ENCODE measurements around the gene NGLY1. TPM values are rescaled to one million over a fixed set of nuclear protein-coding genes. Genes with fewer than 3 reads are reported as not detected.

NGLY1 gene
- total and polyA plus RNA-seq, 2 of the 8 experiments (the other 6 are each of a cell fraction or from before 2014, with no cell fraction given): 3.1 to 24.8 TPM

- peak overlapping the region; percentile 88 for H2AFZ ChIP-seq (ENCODE audit: low read length)
- TF ChIP-seq BCL11A (IDR thresholded peaks at IDR 0.05; ENCODE audit: low read depth in 2 of 2, low read length in 2 of 2): no peak
Measured at GRCh38 chr3:25812644-25813043, 29.4 kb upstream of the NGLY1 start.

More at GRCh38 chr3:25812644-25813043, 29.4 kb upstream of the NGLY1 start:
- Histone ChIP-seq H3K4me3 (ENCODE audit: extremely low read depth in 1 of 4, insufficient read depth in 2 of 4, low read depth in 3 of 4, low read length in 4 of 4) (no peak overlapping the region), H3K23me2 (ENCODE audit: low read depth, low read length) (no peaks in the 10 kb centered on the region), H3K27ac (ENCODE audit: low read depth, low read length) (no peak overlapping the region), H3K27me3 (replicated peaks in 1 of 4; ENCODE audit: control insufficient read depth in 3 of 4, extremely low read depth in 1 of 4, insufficient read depth in 3 of 4, low read length in 3 of 4) (no peaks in the 10 kb centered on the region), H4K91ac (replicated peaks; ENCODE audit: insufficient read length, low read length) (no peak overlapping the region), H4K5ac (ENCODE audit: insufficient read length, low read depth, low read length) (no peak overlapping the region), H4K8ac (ENCODE audit: extremely low read depth, insufficient read depth, low read length) (no peak overlapping the region), H3K4me1 (replicated peaks in 1 of 4; ENCODE audit: control insufficient read depth in 3 of 4, insufficient read depth in 4 of 4, low read length in 3 of 4) (no peaks in the 10 kb centered on the region), H4K20me1 (replicated peaks in 1 of 2; ENCODE audit: control insufficient read depth in 1 of 2, insufficient read depth in 2 of 2, low read length in 2 of 2) (no peaks in the 10 kb centered on the region), H3K79me2 (ENCODE audit: control insufficient read depth in 1 of 2, insufficient read depth in 2 of 2, low read length in 2 of 2) (no peaks in the 10 kb centered on the region), H3K9me3 (ENCODE audit: insufficient read depth in 2 of 2, low read depth in 1 of 2, low read length in 1 of 2) (0 out of 4 replicates have a peak, but pooled peaks cover 0 to 2% of the 10 kb centered on the region in 2 experiments), H3K14ac (ENCODE audit: insufficient read length) (no peak overlapping the region), H2BK15ac (ENCODE audit: low read length) (no peak overlapping the region), H3K23ac (ENCODE audit: insufficient read length) (no peak overlapping the region), H3K4ac (replicated peaks; ENCODE audit: insufficient read length, low read depth, low read length) (no peak overlapping the region), H3K36me3 (ENCODE audit: control insufficient read depth in 2 of 4, insufficient read depth in 4 of 4, low read length in 3 of 4) (no peaks in the 10 kb centered on the region), H3K9ac (replicated peaks in 1 of 4; ENCODE audit: extremely low read depth in 1 of 4, low read depth in 3 of 4, low read length in 3 of 4) (no peak overlapping the region), H2BK20ac (ENCODE audit: low read length) (no peak overlapping the region), H3K56ac (replicated peaks; ENCODE audit: insufficient read length, low read depth, low read length) (no peak overlapping the region), H3K18ac (ENCODE audit: extremely low read depth, low read length) (no peak overlapping the region), H2AK5ac (ENCODE audit: low read depth, low read length) (no peak overlapping the region), H2BK12ac (ENCODE audit: low read depth, low read length) (no peak overlapping the region), H3K4me2 (ENCODE audit: insufficient read depth in 1 of 2, low read depth in 2 of 2, low read length in 2 of 2) (no peak overlapping the region), H2BK5ac (ENCODE audit: low read depth, low read length) (no peak overlapping the region), H2BK120ac (replicated peaks; ENCODE audit: low read depth, low read length) (no peak overlapping the region), H3K79me1 (ENCODE audit: low read depth, low read length) (no peaks in the 10 kb centered on the region)
- POLR2A ChIA-PET (ENCODE audit: partially characterized antibody): no interaction called here
- 90% methylated on average over 4 of the region's 4 CpGs; no CpG with 5 or more reads in 1 of the 2 experiments for WGBS, 2 experiments (ENCODE audit: extremely low coverage in 1 of 2, insufficient coverage in 1 of 2, insufficient read length in 1 of 2, insufficient replicate concordance in 2 of 2, low coverage in 1 of 2, low lambda C conversion rate in 2 of 2, missing lambda C conversion rate in 1 of 2)
- no peak for FAIRE-seq
- no peak for DNase-seq (ENCODE audit: low read depth in 1 of 2, low spot score in 2 of 2)
- CTCF ChIA-PET (ENCODE audit: partially characterized antibody): no interaction called here
